ENCODE results near the gene ZNF503.

- TF ChIP-seq POLR2AphosphoS5 (IDR thresholded peaks at IDR 0.05; ENCODE audit: borderline replicate concordance, low read depth, low read length) (no peak), EZH2 (IDR thresholded peaks at IDR 0.05) (no peak), FOXP2 (optimal IDR thresholded peaks at IDR 0.05; ENCODE audit: control extremely low read depth, extremely low read length, insufficient read depth) (no peak)
Measured at GRCh38 chr10:75424571-75424970, 23.0 kb upstream of the ZNF503 start.
